ENCODE results near the gene BAAT. TPM values are rescaled to one million over a fixed set of nuclear protein-coding genes. Genes with fewer than 3 reads are reported as not detected.

The BAAT gene
- polyA plus RNA-seq, 4 donors, result 0.05 to 0.68 (median 0.25) TPM

- no peak for DNase-seq (ENCODE audit: low read depth in 4 of 4, low spot score in 2 of 4)
These were observed 58.8 kb downstream of the BAAT start for GRCh38 chr9:101326035-101326434.

GRCh38 chr9:101325053-101325452 is 59.8 kb downstream of the BAAT start:
- DNase-seq (ENCODE audit: low read depth in 4 of 4, low spot score in 2 of 4), result no peak

- no peak for DNase-seq (ENCODE audit: low read depth in 4 of 4, low spot score in 2 of 4)
These were observed 60.5 kb downstream of the BAAT start for GRCh38 chr9:101324245-101324804.

GRCh38 chr9:101323129-101323528 is 61.7 kb downstream of the BAAT start:
- no peak for DNase-seq (ENCODE audit: low read depth in 4 of 4, low spot score in 2 of 4)

DNA sequence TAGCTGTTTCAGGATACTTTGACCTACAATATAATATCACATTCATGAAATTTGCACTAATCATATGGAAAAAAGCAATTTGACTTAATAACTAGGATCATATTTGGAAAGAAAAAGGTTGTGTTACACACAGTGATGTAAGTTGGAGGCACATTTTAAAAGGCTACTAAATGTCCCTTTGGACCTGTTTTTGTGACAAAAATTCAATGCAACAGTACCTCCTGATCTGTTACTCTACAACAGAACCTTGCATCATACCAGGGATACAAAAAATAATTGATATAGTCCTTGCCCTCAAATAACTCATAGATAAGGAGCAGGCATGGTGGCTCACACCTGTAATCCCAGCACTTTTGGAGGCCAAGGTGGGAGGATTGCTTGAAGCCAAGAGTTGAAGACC is 67.1 kb downstream of the BAAT start:
- DNase-seq (ENCODE audit: low read depth in 4 of 4, low spot score in 2 of 4), result no peak

DNA sequence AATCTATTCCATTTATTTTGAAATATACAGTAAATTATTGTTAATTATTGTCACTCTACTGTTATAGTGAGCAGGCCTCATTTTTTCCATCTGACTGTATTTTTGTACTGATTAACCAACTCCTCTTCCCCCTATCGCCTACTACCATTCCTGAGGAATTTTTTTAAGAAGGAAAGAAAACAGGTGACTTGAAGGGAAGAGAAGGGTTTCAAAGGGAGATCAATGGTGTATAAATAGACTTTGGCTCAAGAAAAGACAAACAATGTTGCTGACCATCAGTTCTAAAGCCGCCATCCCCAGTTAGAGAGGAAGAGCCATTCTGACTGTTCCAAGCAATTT is 69.7 kb downstream of the BAAT start:
- no peak for DNase-seq (ENCODE audit: low read depth in 4 of 4, low spot score in 2 of 4)

- DNase-seq (ENCODE audit: low read depth in 4 of 4, low spot score in 2 of 4), result no peak
These were observed 72.1 kb downstream of the BAAT start for GRCh38 chr9:101312661-101313060.

DNA sequence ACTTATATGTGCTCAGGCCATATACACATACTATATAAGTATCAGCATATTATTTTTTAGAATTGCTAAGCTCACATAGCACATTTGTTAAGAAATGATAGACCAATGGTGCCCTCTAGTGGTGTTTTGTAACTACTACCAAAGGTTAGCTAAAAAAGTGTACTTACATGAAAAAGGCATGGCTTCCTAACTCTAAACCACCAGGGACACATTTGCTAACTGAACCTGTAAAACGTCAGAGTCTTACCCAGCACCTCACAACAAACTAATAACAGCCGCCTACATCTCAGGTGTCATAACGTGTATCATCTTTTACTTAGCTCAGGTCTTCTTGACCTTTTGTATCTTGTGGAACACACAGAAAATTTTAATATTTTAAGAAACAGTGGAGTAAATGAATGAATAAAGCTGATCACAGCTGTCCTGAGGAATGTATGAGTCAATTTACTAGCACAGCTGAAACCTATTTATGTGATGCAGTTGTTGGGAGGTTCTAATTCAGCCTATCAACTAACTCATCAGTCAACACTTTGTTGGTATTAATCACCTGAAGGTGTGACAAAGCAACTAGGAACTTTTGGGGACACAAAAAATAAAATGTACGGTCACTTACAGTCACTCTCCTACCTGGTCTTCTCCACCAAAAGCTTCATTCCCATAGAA is 72.9 kb downstream of the BAAT start:
- peak; percentile 25 to 69 (median 40) for DNase-seq (ENCODE audit: low read depth in 4 of 4, low spot score in 2 of 4)

GRCh38 chr9:101311191-101311590 is 73.6 kb downstream of the BAAT start:
- no peak for DNase-seq (ENCODE audit: low read depth in 4 of 4, low spot score in 2 of 4)

Other genes with a start within 250 kb of the BAAT start
- 10 to 100 TPM; 20.3 to 29.2 (median 25.3) TPM for gene MRPL50, start 13.6 kb upstream of the BAAT start, polyA plus RNA-seq (ENCODE audit: insufficient read length in 4 of 4)
- 10 to 100 TPM; 35.6 to 50.5 (median 43.9) TPM for gene ZNF189, start 13.8 kb upstream of the BAAT start, polyA plus RNA-seq (ENCODE audit: insufficient read length in 4 of 4)
- 100 to 1,000 TPM; 634 to 947 (median 782) TPM for gene ALDOB, start 50.8 kb upstream of the BAAT start, polyA plus RNA-seq (ENCODE audit: insufficient read length in 4 of 4)
- gene RNF20, start 148.8 kb upstream of the BAAT start, polyA plus RNA-seq (ENCODE audit: insufficient read length in 4 of 4), result 10 to 100 TPM; 50.1 to 67.4 (median 57.4) TPM
- gene PPP3R2, start 210.0 kb upstream of the BAAT start, polyA plus RNA-seq (ENCODE audit: insufficient read length in 4 of 4), result under 1 TPM in 2 of 4 donors, not detected in 2; 0.04 to 0.09 TPM